ENCODE data around the gene ANKRD1. TPM values are rescaled to one million over a fixed set of nuclear protein-coding genes. Genes with fewer than 3 reads are reported as not detected.
"Not testable (repeated sequence)": the region's sequence is repeated elsewhere in the genome, so short reads cannot be mapped to it uniquely, and the experiment has no call there.

Gene ANKRD1
- polyA plus RNA-seq, 10 donors, result 14.5 to 445 (median 60.5) TPM

- DNase-seq, result no peak
These were observed 7.0 kb downstream of the ANKRD1 start for GRCh38 chr10:90913774-90914420.

GRCh38 chr10:90912854-90913479, 7.9 kb downstream of the ANKRD1 start:
- no peak for DNase-seq

DNA sequence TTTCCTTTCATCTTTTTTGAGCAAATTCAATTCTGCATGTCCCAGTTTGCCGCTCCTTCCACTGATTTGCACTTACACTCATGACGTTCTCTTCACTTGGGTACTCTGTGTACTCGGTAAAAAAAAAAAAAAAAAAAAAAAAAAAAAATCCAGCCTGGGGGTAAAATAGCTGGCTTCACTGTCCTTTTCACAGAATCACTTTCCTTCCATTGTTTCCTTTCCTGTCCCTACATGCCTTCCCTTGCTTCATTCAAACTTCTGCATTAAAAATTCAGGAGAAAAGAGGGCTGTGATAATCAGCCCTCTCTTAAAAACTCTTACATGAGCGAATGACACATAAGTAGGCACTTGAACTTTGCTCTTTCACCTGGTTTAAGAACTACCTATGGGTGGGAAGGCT, 8.7 kb downstream of the ANKRD1 start:
- no peak for DNase-seq

DNA sequence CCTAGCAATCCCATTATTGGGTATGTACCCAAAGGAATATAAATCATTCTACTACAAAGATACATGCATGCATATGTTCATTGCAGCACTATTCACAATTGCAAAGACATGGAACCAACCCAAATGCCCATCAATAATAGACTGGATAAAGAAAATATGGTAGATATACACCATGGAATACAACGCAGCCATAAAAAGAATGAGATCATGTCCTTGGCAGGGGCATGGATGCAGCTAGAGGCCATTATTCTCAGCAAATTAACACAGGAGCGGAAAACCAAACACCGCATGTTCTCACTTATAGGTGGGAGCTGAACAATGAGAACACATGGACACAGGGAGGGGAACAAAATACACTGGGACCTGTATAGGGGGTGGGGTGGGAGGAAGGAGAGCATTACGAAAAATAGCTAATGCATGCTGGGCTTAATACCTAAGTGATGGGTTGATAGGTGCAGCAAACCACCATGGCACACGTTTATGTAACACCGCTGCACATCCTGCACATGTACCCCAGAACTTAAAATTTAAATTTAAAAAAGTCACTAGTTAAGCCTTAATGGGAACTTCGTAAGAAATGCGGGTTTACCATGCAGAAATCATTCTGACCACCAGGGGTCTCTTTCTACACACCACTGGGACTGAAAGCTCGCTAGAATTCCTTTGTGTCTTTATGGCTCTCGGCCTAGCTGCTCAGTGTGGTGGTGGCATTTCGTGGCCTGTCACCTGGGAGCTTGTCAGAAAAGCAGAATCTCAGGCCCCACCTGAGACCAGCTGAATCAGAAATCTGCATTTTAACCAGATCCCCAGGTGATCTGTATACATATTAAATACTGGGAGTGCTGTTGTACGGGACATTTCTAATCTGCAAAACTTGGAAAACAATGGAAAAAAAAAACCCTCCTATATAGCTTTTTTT, 9.5 kb downstream of the ANKRD1 start:
- peak; percentile 77 to 85 (median 81) for DNase-seq

DNA sequence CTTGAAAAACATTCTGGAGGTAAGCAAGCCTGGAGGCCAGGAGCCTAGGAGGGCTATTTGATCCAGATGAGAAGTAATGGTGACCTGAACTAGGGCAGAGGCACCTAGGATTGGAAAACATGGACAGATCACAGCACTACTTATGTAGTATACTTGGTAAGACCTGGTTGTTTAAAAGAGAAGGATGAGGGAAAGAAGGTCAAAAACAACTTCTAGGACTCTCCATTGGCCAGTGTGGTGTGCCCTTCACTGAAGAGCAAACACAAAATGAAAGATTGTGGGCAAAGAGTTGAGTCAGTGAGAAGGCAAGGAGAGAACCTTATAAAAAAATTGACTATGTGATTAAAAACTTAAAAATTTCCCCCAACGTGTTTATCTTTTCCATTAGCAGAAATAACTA, 14.3 kb downstream of the ANKRD1 start:
- DNase-seq, result no peak

DNA sequence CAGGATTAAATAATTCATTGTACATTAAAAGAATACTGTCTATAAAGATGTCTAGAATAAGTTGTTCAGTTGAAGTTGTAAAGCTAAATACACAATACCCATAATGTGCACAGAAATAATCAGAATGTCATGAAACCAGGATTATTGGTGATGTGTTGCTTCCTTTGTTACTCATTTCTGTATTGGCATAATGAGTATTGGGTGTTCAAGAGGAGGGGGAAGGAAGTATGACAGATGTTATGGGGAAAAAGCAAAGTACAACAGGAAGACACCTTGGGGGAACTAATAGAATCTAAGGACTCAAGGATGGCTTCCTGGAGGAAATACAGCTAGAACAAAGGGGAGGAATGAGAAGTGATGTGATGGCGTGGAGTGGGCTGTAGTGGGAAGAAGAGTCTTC, 15.0 kb downstream of the ANKRD1 start:
- no peak for DNase-seq

DNA sequence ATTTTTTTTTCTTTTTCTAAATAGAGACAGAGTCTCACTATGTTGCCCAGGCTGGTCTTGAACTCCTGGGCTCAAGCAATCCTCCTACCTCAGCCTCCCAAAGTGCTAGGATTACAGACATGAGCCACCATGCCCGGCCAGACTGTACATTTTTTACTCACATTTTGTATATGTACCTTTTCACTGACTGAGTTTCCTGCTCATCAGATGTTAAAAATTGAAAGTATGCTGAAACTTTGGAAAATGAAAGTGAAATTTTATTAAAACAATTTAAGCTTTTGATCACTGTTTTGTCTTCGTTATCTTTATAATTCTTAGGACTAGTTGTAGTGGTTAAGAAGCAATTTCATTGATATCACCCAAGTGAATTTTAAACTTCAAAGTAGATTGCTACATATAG, 24.0 kb downstream of the ANKRD1 start:
- not testable (repeated sequence) for DNase-seq

DNA sequence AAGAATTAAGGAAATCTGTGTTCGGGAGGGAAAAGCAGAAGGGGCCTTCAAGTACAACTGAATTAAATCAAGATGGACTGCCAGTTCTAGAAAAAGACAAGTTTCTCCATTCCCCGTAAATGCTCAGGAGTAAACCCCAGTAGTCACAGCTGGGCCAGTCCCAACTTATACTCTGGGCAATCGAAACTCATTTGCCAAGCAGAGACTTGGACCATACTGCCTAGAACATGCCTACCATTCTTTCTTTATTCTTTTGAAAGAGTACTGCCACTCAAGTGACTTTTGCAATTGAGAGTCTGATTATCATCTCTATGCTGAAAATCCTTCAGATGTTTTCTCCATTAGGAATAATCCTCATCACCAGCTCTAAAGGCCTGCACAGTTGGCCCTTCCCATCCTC, 27.7 kb downstream of the ANKRD1 start:
- no peak for DNase-seq

DNA sequence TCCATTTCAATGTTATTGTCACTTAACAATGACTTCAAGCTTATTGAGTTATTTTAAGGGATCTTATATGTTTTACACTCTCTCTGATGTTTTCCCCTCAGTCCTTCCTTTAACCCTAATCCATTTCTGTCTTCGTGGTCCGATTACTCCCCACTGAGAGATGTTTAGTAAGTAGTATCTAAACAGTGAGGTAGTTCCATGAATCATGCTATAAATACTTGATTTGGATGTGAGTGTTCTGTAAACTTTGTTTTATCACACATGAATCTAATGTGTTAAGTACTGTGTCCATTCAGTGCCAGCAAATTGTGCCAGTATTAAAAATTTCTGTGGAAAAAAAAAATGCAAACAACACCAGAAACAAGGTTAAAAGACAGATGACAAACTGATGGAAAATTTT, 30.5 kb downstream of the ANKRD1 start:
- no peak for DNase-seq

GRCh38 chr10:90889636-90890035, 31.3 kb downstream of the ANKRD1 start:
- no peak for DNase-seq

- no peak for DNase-seq
These were observed 32.5 kb downstream of the ANKRD1 start for GRCh38 chr10:90888387-90888786.

DNA sequence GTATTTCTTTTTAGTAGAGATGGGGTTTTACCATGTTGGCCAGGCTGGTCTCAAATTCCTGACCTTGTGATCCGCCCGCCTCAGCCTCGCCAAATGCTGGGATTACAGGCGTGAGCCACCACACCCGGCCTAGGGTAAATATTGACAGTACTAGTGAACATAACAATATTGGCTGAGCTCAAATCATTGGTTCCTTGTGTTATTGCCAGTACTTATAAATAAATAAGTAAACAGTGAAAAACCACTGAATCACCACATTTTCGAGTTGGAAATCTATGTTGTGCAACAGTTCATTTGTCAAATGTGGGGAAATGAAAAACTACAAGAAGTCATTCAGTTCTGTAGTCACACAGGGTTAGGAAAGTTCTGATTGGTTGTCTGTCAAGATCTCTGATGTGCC, 33.3 kb downstream of the ANKRD1 start:
- DNase-seq, result no peak

DNA sequence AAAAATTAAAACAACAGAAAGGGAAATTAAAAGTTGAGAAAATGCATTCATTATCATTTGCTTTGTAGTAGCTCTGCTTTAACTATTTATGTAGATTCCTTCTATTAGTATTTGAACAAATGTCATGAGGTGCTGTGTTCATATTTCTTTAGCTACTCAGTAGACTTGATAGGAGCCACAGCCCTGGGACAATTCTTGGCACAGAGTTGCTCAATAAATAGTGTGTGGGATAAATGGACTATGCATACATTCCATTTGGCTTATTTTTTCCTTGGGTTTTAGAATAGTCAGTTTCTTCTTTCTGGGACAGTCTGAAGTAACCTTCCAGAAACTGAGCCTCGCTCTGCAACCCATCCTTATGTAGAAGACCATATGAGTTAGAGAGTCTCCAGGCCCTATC, 35.7 kb downstream of the ANKRD1 start:
- peak in 2 of 3 donors; percentile 10 to 33 for DNase-seq

- DNase-seq, result peak; percentile 38 to 70 (median 51)
These were observed 36.5 kb downstream of the ANKRD1 start for GRCh38 chr10:90884431-90884830.

GRCh38 chr10:90880059-90880719, 40.7 kb downstream of the ANKRD1 start:
- peak; percentile 35 to 51 (median 37) for DNase-seq

- DNase-seq, result no peak
These were observed 41.8 kb downstream of the ANKRD1 start for GRCh38 chr10:90879062-90879461.

DNA sequence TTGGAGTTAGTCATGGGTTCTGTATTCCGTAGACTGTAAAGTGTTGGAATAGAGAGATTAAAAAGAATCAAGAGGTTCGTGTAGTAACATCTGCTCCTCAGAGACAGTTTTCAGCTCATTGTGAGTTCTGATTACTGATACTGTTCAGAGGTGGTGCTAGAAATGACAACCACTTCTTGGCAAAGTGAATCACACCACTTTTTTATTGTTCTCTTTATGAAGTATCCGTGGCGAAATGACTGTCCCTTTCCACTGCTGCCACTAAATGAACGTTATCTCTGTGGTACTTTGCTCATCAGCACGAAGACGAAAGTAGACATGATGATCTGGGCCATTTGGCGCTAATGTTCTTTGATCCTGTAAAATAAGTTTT, 48.3 kb downstream of the ANKRD1 start:
- DNase-seq, result no peak

DNA sequence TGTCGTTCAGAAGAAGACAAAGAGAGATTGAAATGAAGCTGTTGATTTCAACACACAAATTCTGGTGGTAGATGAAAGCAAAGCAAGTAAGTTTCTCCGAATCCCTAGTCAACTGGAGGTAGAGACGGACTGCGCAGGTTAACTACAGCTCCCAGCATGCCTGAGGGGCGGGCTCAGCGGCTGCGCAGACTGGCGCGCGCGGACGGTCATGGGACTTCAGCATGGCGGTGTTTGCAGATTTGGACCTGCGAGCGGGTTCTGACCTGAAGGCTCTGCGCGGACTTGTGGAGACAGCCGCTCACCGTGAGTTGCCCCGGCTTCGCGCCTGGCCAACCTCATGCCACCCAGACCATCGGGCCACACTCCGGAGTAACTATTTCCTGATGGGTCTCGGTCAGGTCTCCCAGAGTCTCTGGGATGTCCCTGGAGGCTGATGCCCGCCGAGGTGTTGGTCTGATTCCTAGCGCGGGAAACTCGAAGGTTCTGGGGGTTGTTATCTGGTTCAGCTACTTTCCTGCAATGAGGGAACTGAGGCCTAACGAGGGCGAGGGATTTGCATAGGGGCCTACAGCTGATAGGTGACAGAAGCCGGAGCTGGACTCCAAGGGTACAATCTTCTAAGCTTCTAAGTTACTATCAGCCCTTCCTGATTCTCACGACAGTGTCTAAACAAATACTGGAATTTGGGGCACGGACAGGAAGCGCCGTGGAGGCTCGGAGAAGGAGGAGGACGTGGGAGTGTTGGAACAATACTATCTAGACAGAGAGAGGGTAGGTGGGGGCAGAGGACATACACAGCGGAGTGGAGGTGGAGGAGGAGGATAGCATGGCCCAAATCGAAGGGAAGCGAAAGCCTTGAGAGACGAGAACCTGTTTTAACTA, 48.9 kb downstream of the ANKRD1 start, which contains the start of gene RPP30:
Gene RPP30 (plus strand): TSS at position 209 of the 882 bp plus-strand sequence. CDS start 13 bp downstream, at position 222.
- peak; percentile 76 to 94 (median 82) for DNase-seq

GRCh38 chr10:90871279-90871765, 49.6 kb downstream of the ANKRD1 start:
- DNase-seq, result peak; percentile 52 to 84 (median 71)

GRCh38 chr10:90866050-90866598, 54.8 kb downstream of the ANKRD1 start:
- no peak for DNase-seq
